SKM-1 treated with dmso at 0.1 percent for 144 hours (cell line): ENCODE data around the gene ATG5.
"Not testable (repeated sequence)": the region's sequence is repeated elsewhere in the genome, so short reads cannot be mapped to it uniquely, and the experiment has no call there.

Experiments
- DNase-seq: peaks from one replicate; lab custom pipeline; 2025; ENCODE audit not compliant: unreplicated experiment; lab: John Stamatoyannopoulos, UW

Gene ATG5

GRCh38 chr6:106315765-106316374 lies 9.7 kb downstream of the ATG5 start:
- no peak for DNase-seq

GRCh38 chr6:106309766-106310373 lies 15.7 kb downstream of the ATG5 start:
- DNase-seq, result no peak

GRCh38 chr6:106308985-106309384 lies 16.6 kb downstream of the ATG5 start:
- DNase-seq, result no peak

GRCh38 chr6:106305740-106306139 lies 19.8 kb downstream of the ATG5 start:
- DNase-seq, result no peak

DNA sequence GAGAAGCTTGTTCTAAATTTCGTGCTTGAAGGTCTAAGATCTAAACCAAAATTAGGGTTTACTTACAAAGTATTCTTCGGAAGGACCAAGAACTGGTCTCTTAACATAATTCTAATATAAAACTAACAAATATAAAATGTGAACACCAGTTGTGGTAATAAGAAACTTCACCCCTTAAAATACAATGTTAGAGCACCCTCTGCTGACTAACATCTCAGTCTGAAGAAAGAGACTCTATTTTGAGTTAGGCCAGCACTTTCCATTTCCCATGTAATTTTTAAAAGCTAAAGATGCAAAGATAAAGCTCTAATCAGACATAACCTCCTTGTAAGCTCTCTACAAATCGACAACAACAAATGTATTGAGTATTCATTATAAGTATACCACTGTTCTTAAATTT lies 24.6 kb downstream of the ATG5 start:
- DNase-seq, result peak; percentile 8

DNA sequence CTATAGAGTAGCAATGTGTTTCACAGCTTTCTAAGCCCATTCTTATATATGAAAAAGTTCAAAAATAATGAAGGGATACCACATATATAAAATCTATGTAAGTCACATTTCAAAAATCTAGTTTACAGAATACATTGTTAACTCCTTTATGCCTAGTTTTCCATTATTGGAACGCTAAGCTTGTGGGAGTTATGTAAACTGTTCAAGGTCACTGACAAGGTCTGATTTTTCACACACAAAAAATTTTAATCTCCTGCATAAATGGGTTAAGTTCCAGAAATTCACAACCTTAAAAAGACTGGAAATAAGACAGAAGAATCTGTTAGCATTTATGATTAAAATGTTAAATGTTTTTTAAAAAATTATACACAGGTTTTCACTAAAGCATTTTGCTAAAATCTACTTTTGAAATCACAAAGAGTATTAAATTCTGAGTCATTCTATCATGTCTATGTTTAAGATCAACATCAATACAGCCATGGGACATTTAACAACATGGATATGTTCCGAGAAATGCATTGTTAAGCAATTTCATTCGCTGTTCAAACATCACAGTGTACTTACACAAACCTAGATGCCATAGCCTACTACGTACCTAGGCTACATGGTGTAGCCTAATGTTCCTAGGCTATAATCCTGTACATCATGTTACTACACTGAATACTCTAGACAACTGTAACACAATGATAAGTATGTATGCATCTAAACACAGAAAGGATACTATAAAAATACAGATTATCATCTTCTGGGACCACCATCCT lies 25.4 kb downstream of the ATG5 start:
- DNase-seq, result no peak

- DNase-seq, result no peak
These were observed 32.4 kb downstream of the ATG5 start for GRCh38 chr6:106293116-106293515.

DNA sequence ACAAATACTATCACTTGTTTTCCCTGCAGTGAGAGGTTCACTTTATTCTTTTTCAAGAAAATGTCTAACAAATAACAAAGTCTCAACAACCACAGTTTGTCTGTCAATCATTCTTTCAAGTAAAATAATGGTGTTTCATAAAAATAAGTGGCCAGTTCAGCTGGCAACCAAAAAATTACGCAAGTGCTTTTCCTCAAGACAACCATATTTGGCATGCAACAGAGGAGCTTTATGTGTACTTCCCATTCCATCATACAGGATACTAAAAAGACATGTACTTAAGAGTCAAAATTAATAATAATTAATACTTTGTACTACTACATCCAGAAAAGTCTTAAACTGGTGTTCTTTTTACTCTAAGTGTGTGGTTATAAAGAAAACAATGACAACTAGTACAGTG lies 34.6 kb downstream of the ATG5 start:
- DNase-seq, result no peak

DNA sequence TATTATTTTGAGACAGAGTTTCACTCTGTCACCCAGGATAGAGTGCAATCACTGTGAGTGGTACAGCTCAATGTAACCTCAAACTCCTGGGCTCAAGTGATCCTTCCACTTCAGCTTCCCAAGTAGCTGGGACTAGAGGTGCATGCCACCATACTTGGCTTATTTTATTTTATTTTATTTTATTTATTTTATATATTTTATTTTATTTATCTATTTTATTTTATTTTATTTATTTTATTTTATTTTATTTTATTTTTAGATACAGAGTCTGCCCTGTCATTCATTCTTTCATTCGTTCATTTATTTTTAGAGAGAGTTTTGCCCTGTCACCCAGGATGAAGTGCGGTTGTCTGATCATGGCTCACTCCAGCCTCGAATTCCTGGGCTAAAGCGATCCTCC lies 35.5 kb downstream of the ATG5 start:
- DNase-seq, result no peak

GRCh38 chr6:106287215-106287614 lies 38.3 kb downstream of the ATG5 start:
- no peak for DNase-seq

DNA sequence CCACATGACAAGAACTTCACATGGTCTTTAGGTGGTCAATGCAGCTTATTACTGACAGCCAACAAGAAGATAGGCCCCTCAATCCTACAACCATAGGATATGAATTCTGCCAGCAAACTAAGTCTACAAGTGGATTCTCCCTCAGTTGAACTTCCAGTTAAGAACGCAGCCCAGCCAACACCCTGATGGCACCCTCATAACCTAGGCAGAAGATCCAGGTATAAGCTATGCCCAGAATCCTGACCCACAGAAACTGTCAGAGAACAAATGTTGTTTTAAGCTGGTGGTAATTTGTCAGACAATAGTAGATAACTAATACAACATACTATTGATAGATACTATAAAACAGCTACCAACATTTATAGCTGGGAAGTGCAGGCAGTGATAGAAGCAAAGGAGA lies 38.8 kb downstream of the ATG5 start:
- DNase-seq, result no peak

- DNase-seq, result no peak
These were observed 42.1 kb downstream of the ATG5 start for GRCh38 chr6:106283481-106283880.

GRCh38 chr6:106281661-106282060 lies 43.9 kb downstream of the ATG5 start:
- no peak for DNase-seq

- no peak for DNase-seq
These were observed 44.5 kb downstream of the ATG5 start for GRCh38 chr6:106281088-106281487.

DNA sequence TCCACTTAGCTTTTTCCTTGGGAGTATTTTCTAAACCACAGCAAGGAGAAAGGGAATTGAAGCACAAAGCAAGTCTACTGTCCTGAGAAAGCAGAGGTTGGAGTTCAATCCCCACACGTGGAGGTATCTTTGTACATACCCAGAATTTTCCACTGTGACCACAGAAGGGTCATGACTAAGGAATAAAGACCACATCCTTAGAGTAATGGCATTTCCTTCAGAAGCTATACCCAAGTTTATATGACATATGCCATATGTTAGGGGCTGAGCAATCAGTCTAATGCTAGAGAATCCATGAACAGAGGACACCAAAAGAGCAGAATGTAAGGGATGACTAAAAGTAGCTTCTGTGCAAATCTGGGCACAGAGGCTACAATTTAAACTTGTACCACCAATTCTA lies 46.4 kb downstream of the ATG5 start:
- no peak for DNase-seq

DNA sequence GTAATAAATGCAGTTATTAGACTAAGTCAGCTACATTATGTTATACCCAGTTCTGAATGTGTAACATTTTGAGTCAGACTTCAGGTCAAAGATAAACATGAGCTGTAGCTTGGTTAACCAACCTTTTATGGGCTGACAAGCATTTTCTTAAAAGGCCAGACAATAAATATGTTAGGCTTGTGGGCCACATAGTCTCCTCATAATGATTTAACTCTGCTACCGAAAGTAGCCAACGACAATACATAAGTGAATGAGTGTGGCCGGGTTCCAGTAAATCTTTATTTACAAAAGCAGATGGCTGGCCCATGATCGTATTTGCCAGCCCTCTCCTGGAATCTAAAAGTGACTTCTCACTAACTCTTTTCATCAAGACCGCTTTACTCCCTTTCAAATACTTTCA lies 49.9 kb downstream of the ATG5 start:
- DNase-seq, result no peak

DNA sequence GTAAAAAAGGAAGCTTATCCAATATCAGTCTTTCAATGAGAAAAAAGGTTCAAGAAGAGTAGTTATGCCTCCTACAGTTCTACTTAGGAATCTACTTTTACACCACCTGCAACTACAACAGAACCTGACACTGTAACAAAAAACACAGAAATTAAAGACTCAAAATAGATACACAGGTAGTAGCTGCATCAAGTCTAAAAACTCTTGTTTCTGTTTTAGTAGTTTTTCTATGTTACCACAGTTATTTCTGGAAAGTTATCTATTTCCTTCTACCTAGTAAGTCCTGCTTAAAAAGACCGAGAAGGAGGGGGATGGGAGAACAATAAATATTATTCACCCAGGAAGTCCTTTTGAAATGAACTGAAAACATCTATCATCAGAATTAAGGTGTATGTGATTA lies 52.5 kb downstream of the ATG5 start:
- DNase-seq, result no peak

GRCh38 chr6:106272287-106272686 lies 53.3 kb downstream of the ATG5 start:
- no peak for DNase-seq

GRCh38 chr6:106270414-106270813 lies 55.1 kb downstream of the ATG5 start:
- DNase-seq, result no peak

DNA sequence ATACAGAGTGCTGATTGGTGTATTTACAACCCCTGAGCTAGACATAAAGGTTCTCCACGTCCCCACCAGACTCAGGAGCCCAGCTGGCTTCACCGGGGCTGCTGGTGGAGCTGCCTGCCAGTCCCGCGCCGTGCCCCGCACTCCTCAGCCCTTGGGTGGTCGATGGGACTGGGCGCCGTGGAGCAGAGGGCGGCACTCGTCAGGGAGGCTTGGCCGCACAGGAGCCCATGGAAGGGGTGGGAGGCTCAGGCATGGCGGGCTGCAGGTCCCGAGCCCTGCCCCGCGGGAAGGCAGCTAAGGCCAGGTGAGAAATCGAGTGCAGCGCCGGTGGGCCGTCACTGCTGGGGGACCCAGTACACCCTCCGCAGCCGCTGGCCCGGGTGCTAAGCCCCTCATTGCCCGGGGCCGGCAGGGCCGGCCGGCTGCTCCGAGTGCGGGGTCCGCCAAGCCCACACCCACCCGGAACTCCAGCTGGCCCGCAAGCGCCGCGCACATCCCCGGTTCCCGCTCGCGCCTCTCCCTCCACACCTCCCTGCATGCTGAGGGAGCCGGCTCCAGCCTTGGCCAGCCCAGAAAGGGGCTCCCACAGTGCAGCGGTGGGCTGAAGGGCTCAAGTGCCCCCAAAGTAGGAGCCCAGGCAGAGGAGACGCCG lies 56.2 kb downstream of the ATG5 start:
- DNase-seq, result not testable (repeated sequence)

DNA sequence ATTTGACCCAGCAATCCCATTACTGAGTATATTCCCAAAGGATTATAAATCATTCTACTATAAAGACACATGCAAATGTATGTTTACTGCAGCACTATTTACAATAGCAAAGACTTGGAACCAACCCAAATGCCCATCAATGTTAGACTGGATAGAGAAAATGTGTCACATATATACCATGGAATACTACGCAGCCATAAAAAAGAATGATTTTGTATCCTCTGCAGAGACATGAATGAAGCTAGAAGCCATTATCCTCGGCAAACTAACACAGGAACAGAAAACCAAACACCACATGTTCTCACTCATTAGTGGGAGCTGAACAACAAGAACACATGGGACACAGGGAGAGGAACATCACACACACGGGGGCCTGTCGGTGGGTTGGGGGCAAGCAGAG lies 57.1 kb downstream of the ATG5 start:
- DNase-seq, result not testable (repeated sequence)

- not testable (repeated sequence) for DNase-seq
These were observed 61.1 kb downstream of the ATG5 start for GRCh38 chr6:106264433-106264832.
